Mesendoderm (in vitro differentiated cells): ENCODE data around the gene PTPN18.

Experiments
- DNase-seq: peaks from one replicate; pipeline ENCODE4 v3.0.0; 2013
- H2AK5ac ChIP-seq: 2 replicates; pipeline ENCODE4 v1.6.1; 2013; ENCODE audit warnings: low read length, inconsistent platforms
- H2BK120ac ChIP-seq: 2 replicates; pipeline ENCODE4 v1.6.1; 2013; ENCODE audit warnings: low read depth, mild to moderate bottlenecking, low read length, moderate library complexity, mixed read lengths
- H2BK15ac ChIP-seq: replicated peaks from 2 replicates; pipeline ENCODE4 v1.6.1; 2013; ENCODE audit warnings: low read depth, mild to moderate bottlenecking, moderate library complexity
- H2BK5ac ChIP-seq: 2 replicates; pipeline ENCODE4 v1.6.1; 2013; ENCODE audit warnings: low read length, inconsistent platforms
- H3K18ac ChIP-seq: 2 replicates; pipeline ENCODE4 v1.6.1; 2013; ENCODE audit warnings: mild to moderate bottlenecking, low read length, mixed read lengths
- H3K23ac ChIP-seq: one replicate; pipeline ENCODE4 v1.6.1; 2013; ENCODE audit warnings: low read length
- H3K27ac ChIP-seq: 2 replicates; pipeline ENCODE4 v1.5.1; 2013; ENCODE audit warnings: low read depth, mild to moderate bottlenecking, inconsistent platforms, low read length, moderate library complexity
- H3K27me3 ChIP-seq: 2 replicates; pipeline ENCODE4 v1.6.1; 2013; ENCODE audit warnings: low read length, control low read depth, mild to moderate bottlenecking, inconsistent platforms; ENCODE audit not compliant: insufficient read depth, poor library complexity
- H3K36me3 ChIP-seq: 2 replicates; pipeline ENCODE4 v1.6.1; 2013; ENCODE audit warnings: low read length, inconsistent platforms; ENCODE audit not compliant: control insufficient read depth, insufficient read depth
- H3K4ac ChIP-seq: one replicate; pipeline ENCODE4 v1.6.1; 2013; ENCODE audit warnings: low read depth, mild to moderate bottlenecking, low read length, moderate library complexity
- H3K4me1 ChIP-seq: 2 replicates; pipeline ENCODE4 v1.6.1; 2013; ENCODE audit warnings: low read depth, low read length, inconsistent platforms; ENCODE audit not compliant: control insufficient read depth
- H3K4me2 ChIP-seq: 2 replicates; pipeline ENCODE4 v1.6.1; 2013; ENCODE audit warnings: low read length
- H3K4me3 ChIP-seq: 2 replicates; pipeline ENCODE4 v1.5.1; 2013; ENCODE audit warnings: mild to moderate bottlenecking, low read length
- H3K56ac ChIP-seq: one replicate; pipeline ENCODE4 v1.6.1; 2013; ENCODE audit warnings: low read length
- H3K79me1 ChIP-seq: 2 replicates; pipeline ENCODE4 v1.6.1; 2013; ENCODE audit warnings: low read length, inconsistent platforms
- H3K79me2 ChIP-seq: 2 replicates; pipeline ENCODE4 v1.6.1; 2013; ENCODE audit warnings: mild to moderate bottlenecking, low read length; ENCODE audit not compliant: control insufficient read depth, insufficient read depth
- H3K9ac ChIP-seq: 2 replicates; pipeline ENCODE4 v1.6.1; 2013; ENCODE audit warnings: low read length, inconsistent platforms
- H4K5ac ChIP-seq: one replicate; pipeline ENCODE4 v1.6.1; 2013; ENCODE audit warnings: low read length
- H4K8ac ChIP-seq: one replicate; pipeline ENCODE4 v1.6.1; 2013; ENCODE audit warnings: low read depth, mild to moderate bottlenecking, control low read depth, low read length, moderate library complexity
- WGBS: extraction: QIAGEN DNeasy Blood & Tissue Kit; methylation state at CpG from one replicate; pipeline ENCODE4 v1.1.7; 2013; ENCODE audit warnings: low lambda C conversion rate, missing lambda C conversion rate; ENCODE audit not compliant: insufficient coverage; ENCODE audit errors: extremely low coverage; 5-methylcytosine and 5-hydroxymethylcytosine counted together

Gene PTPN18

DNA sequence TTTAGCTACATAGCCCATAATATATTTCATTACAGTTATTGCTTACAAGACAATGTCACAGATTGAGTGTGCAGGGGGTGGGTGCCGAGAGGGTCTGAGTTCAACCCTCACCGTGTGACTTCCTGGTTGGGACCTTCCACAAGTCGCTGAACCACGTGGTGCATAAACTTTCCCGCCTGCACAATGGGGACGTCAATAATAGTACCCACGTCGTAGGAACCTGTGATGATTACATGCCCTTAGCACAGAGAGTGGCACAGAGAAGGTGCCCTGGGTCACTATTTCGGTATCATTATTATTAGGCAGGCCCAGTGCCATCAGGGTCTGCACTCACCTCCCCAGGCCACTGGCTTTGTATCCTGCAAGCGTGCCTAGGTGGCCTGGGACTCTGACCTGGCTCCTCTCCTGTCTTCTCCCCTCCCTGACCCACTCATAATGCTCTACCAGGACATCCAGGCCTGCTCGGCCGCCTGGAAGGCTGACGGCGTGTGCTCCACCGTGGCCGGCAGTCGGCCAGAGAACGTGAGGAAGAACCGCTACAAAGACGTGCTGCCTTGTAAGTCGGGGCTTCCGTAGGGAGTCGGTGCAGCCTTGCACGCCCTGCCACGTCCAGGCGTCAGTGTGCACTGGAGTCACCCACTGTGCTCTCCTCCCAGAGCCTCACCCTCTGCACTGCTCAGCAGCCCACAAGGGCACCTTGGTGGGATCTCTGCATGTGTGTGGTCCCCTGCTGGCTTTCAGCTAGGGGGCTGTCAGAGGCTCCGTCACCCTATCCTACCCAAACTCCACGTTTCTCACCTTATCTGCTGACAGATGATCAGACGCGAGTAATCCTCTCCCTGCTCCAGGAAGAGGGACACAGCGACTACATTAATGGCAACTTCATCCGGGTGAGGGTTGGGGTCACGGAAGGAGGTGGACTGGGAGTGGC lies 2.8 kb downstream of the PTPN18 start:
- Histone ChIP-seq H3K9ac (no peak overlapping the region), H3K4ac (no peak overlapping the region), H2BK15ac (no peak overlapping the region), H3K23ac (no peak overlapping the region), H3K36me3 (no peaks in the 10 kb centered on the region), H3K4me1 (no peaks in the 10 kb centered on the region), H3K79me2 (no peaks in the 10 kb centered on the region), H3K27ac (no peak overlapping the region), H3K56ac (no peak overlapping the region), H2BK5ac (no peak overlapping the region), H3K4me2 (no peak overlapping the region), H3K4me3 (no peak overlapping the region), H2BK120ac (no peak overlapping the region), H3K27me3 (peaks cover 5% of the 10 kb centered on the region), H2AK5ac (no peak overlapping the region), H4K5ac (no peak overlapping the region), H4K8ac (no peak overlapping the region), H3K18ac (no peak overlapping the region), H3K79me1 (no peaks in the 10 kb centered on the region)
- DNase-seq: no peak
- no CpG with 5 or more reads among the region's 33 CpGs for WGBS

- H3K4me2 ChIP-seq: no peak overlapping the region
- no peak overlapping the region for H3K27ac ChIP-seq
- no peak overlapping the region for H3K23ac ChIP-seq
Observed at GRCh38 chr2:130359466-130359865, 3.6 kb downstream of the PTPN18 start.

DNA sequence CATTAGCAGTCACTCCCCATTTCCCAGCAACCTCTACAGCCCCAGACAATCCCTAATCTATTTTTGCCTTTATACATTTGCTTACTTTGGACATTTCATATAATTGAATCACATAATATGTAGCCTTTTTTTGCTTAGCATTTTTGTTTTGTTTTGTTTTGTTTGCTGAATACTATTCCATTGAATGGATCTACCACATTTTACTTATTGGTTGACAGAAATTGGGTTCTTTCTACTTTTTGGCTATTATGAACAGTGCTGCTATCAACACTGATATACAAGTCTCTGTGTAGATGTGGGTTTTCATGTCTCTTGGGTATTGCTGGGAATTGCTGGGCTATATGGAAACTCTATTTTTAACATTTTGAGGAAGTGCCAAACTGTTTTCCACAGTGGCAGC lies 7.6 kb downstream of the PTPN18 start:
- Histone ChIP-seq H3K4me3 (no peak overlapping the region), H4K5ac (no peak overlapping the region), H2BK15ac (no peak overlapping the region), H3K4me1 (no peaks in the 10 kb centered on the region), H2AK5ac (no peak overlapping the region), H3K79me1 (no peaks in the 10 kb centered on the region), H2BK5ac (no peak overlapping the region), H3K56ac (no peak overlapping the region), H3K18ac (no peak overlapping the region), H3K79me2 (no peaks in the 10 kb centered on the region), H3K23ac (no peak overlapping the region), H2BK120ac (no peak overlapping the region), H3K36me3 (no peaks in the 10 kb centered on the region), H3K4ac (no peak overlapping the region), H3K27me3 (no peaks in the 10 kb centered on the region), H4K8ac (no peak overlapping the region), H3K9ac (no peak overlapping the region), H3K27ac (no peak overlapping the region), H3K4me2 (no peak overlapping the region)
- DNase-seq: no peak

More at GRCh38 chr2:130359466-130359865, 3.6 kb downstream of the PTPN18 start:
- no peaks in the 10 kb centered on the region for H3K79me2 ChIP-seq
- H3K36me3 ChIP-seq: no peaks in the 10 kb centered on the region
- H2BK15ac ChIP-seq: no peak overlapping the region
- no peak overlapping the region for H2BK120ac ChIP-seq
- no peak overlapping the region for H2BK5ac ChIP-seq
- H3K27me3 ChIP-seq: peaks cover 5% of the 10 kb centered on the region
- H3K56ac ChIP-seq: no peak overlapping the region
- no peak overlapping the region for H2AK5ac ChIP-seq
- H3K4ac ChIP-seq: no peak overlapping the region
- no peak overlapping the region for H3K4me3 ChIP-seq
- H4K8ac ChIP-seq: no peak overlapping the region
- DNase-seq: peak; percentile 16
- no CpG with 5 or more reads among the region's 5 CpGs for WGBS
- no peaks in the 10 kb centered on the region for H3K4me1 ChIP-seq
- no peak overlapping the region for H4K5ac ChIP-seq
- H3K18ac ChIP-seq: no peak overlapping the region
- no peaks in the 10 kb centered on the region for H3K79me1 ChIP-seq
- H3K9ac ChIP-seq: no peak overlapping the region

DNA sequence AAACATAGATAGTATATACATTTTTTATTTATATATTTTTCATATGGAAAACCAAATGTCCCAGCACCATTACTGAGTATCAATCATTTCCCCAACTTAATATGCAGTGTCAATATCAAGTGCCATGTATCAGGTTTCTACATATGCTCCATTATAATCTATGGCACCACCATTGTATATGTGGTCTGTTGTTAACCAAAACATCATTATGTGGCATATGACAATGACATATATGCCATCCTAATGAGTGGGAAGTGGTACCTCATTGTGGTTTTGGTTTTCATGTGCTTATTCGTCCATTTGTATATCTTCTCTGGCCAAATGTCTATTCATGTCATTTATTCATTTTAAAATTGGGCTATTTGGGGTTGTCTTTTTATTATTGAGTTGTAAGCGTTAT lies 9.2 kb downstream of the PTPN18 start:
- no peaks in the 10 kb centered on the region for H3K27me3 ChIP-seq
- WGBS: no CpG with 5 or more reads among the region's 2 CpGs
- DNase-seq: no peak

DNA sequence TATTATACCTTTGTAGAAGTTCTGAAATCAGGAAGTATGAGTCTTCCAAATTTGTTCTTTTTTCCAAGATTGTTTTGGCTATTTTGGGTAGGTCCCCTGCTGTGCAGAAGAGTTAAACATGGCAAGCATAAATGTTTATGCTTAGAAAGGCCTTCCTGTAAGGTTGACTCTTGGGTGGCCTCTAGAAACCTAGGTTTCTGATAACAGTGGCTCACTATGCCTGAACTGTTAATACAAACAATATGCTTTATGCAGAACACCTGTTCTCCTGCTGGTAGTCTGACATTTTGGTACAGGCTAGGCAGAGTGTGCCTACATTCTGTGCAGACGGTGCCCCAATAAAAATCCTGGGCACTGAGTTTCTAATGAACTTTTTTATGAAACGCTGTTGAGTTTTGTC lies 10.1 kb downstream of the PTPN18 start:
- H3K79me1 ChIP-seq: no peaks in the 10 kb centered on the region
- no peak overlapping the region for H3K56ac ChIP-seq
- H2BK120ac ChIP-seq: no peak overlapping the region
- no peak overlapping the region for H4K8ac ChIP-seq
- no peaks in the 10 kb centered on the region for H3K4me1 ChIP-seq
- no peaks in the 10 kb centered on the region for H3K79me2 ChIP-seq
- WGBS: no CpG with 5 or more reads among the region's 2 CpGs
- H2AK5ac ChIP-seq: no peak overlapping the region
- H3K36me3 ChIP-seq: no peaks in the 10 kb centered on the region
- H3K27ac ChIP-seq: no peak overlapping the region
- no peak overlapping the region for H3K4ac ChIP-seq
- no peak overlapping the region for H3K9ac ChIP-seq
- H4K5ac ChIP-seq: no peak overlapping the region
- H3K27me3 ChIP-seq: no peaks in the 10 kb centered on the region
- no peak overlapping the region for H3K18ac ChIP-seq
- DNase-seq: no peak
- H2BK5ac ChIP-seq: no peak overlapping the region
- H3K4me2 ChIP-seq: no peak overlapping the region
- no peak overlapping the region for H2BK15ac ChIP-seq
- no peak overlapping the region for H3K4me3 ChIP-seq
- no peak overlapping the region for H3K23ac ChIP-seq

More for the DNA sequence above, 9.2 kb downstream of the PTPN18 start:
- no peaks in the 10 kb centered on the region for H3K36me3 ChIP-seq
- H3K4me1 ChIP-seq: no peaks in the 10 kb centered on the region
- no peak overlapping the region for H3K9ac ChIP-seq
- no peak overlapping the region for H2BK15ac ChIP-seq
- no peak overlapping the region for H3K4me2 ChIP-seq
- H3K79me1 ChIP-seq: no peaks in the 10 kb centered on the region
- H4K5ac ChIP-seq: no peak overlapping the region
- H2AK5ac ChIP-seq: no peak overlapping the region
- no peak overlapping the region for H3K4ac ChIP-seq
- H4K8ac ChIP-seq: no peak overlapping the region
- no peak overlapping the region for H3K23ac ChIP-seq
- H3K18ac ChIP-seq: no peak overlapping the region
- no peak overlapping the region for H3K27ac ChIP-seq
- H3K4me3 ChIP-seq: no peak overlapping the region
- H3K56ac ChIP-seq: no peak overlapping the region
- H2BK5ac ChIP-seq: no peak overlapping the region
- H2BK120ac ChIP-seq: no peak overlapping the region
- H3K79me2 ChIP-seq: no peaks in the 10 kb centered on the region

DNA sequence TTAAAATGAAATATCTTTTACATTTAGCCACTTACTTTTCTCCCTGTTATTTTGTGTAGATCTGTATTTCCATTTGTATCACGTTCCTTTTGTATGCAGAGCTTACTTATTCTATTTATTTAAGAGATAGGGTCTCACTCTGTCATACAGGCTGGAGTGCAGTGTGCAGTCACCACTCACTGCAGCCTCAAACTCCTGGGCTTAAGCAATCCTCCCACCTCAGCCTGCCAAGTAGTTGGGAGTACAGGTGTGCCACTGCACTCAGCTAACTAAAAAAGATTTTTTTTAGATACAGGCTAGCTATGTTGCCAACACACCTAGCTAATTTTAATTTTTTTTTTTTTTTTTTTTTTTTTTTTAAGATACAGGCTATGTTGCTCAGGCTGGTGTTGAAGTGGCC lies 10.9 kb downstream of the PTPN18 start:
- H3K79me2 ChIP-seq: no peaks in the 10 kb centered on the region
- H3K9ac ChIP-seq: no peak overlapping the region
- no peak overlapping the region for H2BK120ac ChIP-seq
- H3K56ac ChIP-seq: no peak overlapping the region
- no peak overlapping the region for H3K23ac ChIP-seq
- H3K4me2 ChIP-seq: no peak overlapping the region
- H2BK5ac ChIP-seq: no peak overlapping the region
- no peak overlapping the region for H2AK5ac ChIP-seq
- no peaks in the 10 kb centered on the region for H3K36me3 ChIP-seq
- no peak overlapping the region for H3K27ac ChIP-seq
- no peak overlapping the region for H2BK15ac ChIP-seq
- no peak overlapping the region for H4K5ac ChIP-seq
- no peak overlapping the region for H4K8ac ChIP-seq
- WGBS: no CpG with 5 or more reads among the region's 1 CpG
- H3K4ac ChIP-seq: no peak overlapping the region
- no peak overlapping the region for H3K18ac ChIP-seq
- no peaks in the 10 kb centered on the region for H3K4me1 ChIP-seq
- H3K79me1 ChIP-seq: no peaks in the 10 kb centered on the region
- H3K27me3 ChIP-seq: no peaks in the 10 kb centered on the region
- DNase-seq: no peak
- H3K4me3 ChIP-seq: no peak overlapping the region
